ENCODE results near the gene CERT1.

The CERT1 gene

GRCh38 chr5:75387806-75388205, 123.6 kb downstream of the CERT1 start:
- DNase-seq, result no peak

GRCh38 chr5:75384218-75384617, 127.2 kb downstream of the CERT1 start:
- DNase-seq, result no peak

DNA sequence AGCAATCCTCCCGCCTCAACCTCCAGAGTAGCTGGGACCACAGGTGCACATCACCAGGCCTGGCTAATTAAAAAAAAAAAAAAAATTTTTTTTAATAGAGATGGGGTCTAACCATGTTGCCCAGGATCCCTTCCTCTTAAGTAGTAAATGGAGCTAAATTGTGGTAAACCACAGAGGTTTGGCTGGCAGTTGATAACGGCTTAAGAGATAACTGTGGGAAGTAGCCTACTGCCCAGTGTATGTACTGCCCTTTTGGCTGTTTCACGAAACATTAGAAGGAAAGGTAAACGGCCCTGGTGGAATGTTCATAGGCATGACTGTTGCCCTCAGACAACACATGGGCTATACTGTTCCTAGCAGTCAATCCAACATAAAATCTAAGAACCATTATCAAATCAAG, 130.0 kb downstream of the CERT1 start:
- no peak for DNase-seq

GRCh38 chr5:75380099-75380498, 131.3 kb downstream of the CERT1 start:
- DNase-seq, result no peak

DNA sequence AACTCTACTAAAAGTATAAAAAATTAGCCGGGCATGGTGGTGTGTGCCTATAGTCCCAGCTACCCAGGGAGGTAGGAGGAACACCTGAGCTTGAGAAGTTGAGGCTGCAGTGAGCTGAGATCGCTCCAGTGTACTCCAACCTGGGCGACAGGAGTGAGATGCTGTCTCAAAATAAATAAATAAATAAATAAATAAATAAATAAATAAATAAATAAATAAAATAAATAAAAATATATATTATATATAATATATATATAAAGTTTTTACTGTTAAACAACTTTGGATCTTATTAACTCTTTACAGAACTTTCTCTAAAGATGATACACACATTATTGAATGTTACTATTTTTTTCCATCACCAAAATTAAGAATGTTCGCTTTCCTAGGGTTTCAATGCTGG, 136.0 kb downstream of the CERT1 start:
- DNase-seq, result no peak

GRCh38 chr5:75374394-75374814, 137.0 kb downstream of the CERT1 start:
- DNase-seq, result no peak

GRCh38 chr5:75373862-75374261, 137.6 kb downstream of the CERT1 start:
- no peak for DNase-seq

DNA sequence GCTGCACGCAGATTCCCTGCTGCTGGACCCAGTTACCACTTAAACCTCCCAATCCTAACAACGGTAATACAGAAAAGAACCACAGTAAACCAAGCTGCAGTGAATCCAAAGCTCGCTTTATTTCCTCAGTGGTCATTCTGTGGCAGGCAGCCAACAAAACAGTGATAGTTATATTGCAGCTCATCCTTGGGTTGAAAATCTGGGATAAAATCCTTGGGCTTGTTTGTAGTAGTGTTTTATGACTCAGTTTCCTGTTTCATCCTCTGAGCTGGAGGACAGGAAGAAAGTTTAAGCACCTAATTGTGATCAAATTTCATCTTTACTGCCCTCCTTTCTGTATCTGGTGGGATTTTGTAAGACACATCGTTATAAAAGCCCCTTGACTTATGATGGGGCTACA, 143.0 kb downstream of the CERT1 start:
- no peak for DNase-seq

DNA sequence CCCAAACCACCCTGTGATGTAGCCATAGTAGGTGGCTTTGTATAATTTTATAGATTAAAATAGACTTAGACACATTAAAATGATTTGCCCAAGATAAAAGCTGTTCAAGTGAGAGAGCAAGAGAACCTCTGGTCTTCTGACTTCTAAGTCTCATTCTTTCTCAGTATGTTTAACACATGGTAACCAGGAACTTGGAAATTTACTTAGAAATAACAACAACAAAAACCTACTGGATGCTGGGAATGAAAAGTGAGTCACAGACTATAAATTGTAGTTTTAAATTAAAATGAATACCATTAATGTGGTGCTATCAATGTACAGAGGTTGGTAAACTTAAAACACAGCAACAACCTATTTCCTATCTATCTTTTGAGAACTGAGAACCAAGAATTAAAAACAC, 144.0 kb downstream of the CERT1 start:
- no peak for DNase-seq

GRCh38 chr5:75366787-75367186, 144.6 kb downstream of the CERT1 start:
- DNase-seq, result no peak

GRCh38 chr5:75365740-75366139, 145.7 kb downstream of the CERT1 start:
- DNase-seq, result no peak

DNA sequence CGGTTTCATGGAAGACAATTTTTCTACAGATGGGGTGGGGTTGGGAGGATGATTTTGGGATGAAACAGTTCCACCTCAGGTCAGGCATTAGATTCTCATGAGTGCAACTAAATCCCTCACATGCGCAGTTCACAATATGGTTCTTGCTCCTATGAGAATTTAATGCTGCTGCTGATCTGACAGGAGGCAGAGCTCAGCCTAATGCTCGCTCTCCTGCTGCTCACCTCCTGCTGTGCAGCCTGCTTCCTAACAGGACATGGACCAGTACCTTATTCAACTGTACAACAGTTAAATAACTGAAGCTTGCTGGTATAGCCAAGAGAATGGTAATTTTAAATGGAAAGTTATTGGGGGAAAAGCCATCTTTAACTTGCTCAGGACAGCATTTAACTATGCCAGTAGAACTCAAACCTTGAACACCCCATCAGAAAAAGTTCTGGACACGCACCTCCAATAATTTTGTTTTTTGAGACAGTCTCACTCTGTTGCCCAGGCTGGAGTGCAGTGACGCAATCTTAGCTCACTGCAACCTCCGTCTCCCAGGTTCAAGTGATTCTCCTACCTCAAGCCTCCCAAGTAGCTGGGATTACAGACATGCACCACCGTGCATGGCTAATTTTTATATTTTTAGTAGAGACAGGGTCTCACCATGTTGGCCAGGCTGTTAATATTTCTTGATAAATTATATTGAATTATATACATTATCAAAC, 146.7 kb downstream of the CERT1 start:
- no peak for DNase-seq

GRCh38 chr5:75363726-75364495, 147.5 kb downstream of the CERT1 start:
- DNase-seq, result no peak

DNA sequence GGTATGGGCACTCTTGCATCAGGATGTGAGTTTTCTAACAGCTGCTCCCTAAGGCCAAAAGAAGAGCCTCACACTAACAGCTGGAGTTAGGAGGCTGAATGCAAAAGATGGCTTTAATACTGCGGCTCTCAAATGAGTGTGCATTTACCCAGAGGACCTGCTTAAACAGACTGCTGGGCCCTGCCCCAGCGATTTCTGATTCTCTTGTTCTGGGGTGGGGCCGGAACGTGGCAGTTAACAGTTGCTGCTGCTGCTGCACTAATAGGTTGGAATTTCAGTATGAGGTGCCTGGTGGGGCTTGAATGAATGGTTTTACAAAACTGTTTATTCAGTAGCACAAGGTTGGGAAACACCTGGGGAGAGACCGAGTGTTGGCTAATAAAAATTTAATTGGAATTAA, 148.3 kb downstream of the CERT1 start:
- DNase-seq, result no peak

- DNase-seq, result no peak
Measured at GRCh38 chr5:75362474-75362975, 148.9 kb downstream of the CERT1 start.

DNA sequence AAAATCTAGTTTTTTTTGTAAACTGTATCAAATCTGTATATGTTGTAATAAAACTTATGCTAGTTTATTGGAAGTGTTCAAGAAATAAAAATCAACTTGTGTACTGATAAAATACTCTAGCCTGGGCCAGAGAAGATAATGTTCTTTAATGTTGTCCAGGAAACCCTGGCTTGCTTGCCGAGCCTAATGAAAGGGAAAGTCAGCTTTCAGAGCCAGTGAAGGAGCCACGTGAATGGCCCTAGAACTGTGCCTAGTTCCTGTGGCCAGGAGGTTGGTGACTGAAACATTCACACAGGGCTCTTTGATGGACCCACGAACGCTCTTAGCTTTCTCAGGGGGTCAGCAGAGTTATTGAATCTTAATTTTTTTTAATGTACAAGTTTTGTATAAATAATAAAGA, 150.1 kb downstream of the CERT1 start:
- DNase-seq, result no peak

DNA sequence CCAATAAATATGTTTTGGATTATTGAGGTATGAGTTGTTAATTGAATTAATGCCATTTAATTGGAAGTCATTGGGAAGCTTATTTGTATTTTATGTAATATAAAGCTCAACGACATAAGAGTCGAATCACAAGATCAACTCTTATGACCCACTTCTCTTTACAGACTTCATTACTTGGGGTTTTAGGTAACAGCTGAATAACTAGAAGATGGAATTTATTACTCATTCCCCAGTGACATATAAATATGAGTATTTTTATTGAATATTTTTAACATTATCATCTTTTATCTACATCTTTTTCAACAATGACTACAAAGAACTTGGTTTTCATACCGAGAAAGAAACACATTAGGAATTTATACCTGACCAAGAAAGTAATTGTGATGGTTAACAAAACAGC, 153.3 kb downstream of the CERT1 start:
- no peak for DNase-seq

- DNase-seq, result no peak
Measured at GRCh38 chr5:75356719-75357118, 154.7 kb downstream of the CERT1 start.

DNA sequence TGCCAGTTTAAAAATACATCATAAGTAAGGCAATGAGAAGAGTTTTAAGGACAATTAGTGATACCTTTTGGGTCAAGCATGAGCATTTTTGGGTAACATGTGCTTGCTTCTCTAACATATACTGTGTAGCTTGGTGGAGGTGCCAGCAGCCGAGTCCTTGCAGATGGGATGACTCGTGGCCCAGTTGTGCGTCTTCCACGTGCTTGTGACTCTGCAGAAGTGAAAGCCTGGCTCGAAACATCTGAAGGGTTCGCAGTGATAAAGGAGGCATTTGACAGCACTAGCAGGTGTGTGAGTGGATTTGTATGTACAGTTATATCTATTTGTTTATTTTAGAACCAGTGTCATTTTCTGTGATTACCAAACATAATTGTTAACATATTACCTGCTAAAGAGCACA, 156.2 kb downstream of the CERT1 start:
- DNase-seq, result no peak

DNA sequence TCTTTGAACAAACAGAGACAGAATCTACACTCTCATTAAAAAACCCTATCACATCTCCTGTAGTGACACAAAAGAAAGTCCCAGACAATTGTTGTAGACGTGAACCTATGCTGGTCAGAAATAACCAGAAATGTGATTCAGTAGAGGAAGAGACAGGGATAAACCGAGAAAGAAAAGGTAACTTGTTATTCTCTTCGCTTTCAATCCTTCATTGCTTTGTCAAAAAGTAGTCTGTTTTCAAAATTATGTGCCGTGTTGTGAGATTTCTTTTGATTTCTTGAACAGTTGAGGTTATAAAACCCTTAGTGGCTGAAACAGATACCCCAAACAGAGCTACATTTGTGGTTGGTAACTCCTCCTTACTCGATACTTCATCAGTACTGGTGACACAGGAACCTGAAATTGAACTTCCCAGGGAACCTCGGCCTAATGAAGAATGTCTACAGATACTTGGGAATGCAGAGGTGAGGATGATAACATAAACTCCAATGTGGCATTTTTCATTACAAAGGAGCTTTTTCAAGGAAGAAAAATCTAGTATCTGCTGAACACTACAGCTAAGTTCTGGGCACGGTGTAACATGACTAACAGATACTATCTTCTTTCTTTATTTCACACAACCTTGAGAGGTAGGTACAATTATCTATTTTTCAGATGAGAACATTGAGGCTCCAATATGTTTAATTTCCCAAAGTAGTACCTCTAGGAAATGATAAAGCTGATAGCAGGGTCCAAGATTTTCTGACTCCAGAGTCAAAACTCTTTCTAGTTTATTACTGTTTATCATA, 160.1 kb downstream of the CERT1 start:
- no peak for DNase-seq

DNA sequence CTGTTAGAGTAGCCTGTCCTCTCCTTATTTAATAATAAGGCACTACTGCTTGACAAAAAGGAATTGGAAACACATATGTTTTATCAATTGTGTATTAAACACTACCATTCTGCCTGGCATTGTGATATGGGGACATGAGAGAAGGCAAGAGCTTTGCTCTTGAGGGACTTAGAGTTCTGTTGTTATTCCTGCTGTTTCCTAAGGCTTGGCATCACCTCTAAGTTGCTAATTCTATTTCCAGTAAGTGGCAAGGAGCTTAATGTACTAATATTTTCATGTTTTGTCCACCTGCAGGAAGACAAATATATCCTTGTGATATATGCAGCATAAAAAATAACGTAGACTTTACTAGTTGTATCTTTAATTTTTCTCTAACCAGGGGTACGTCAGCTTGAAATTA, 161.8 kb downstream of the CERT1 start:
- DNase-seq, result no peak

DNA sequence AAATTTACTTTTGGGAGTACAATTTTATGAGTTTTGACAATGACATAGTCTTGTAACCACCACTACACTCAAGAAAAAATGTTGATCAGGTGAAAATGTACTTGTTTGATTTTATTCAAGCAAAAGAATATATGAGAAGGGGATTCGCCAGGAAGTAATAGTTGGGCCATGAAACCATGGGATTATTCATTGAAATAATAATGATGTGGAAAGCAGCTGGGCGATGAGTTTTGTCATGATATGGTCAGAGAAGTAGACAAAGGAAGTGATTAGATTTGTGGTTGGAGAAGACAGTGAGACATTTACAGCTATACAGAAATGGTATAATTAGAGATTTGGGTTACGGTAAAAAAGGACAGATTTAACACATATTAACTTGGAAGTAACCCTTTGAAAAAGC, 163.2 kb downstream of the CERT1 start:
- no peak for DNase-seq

DNA sequence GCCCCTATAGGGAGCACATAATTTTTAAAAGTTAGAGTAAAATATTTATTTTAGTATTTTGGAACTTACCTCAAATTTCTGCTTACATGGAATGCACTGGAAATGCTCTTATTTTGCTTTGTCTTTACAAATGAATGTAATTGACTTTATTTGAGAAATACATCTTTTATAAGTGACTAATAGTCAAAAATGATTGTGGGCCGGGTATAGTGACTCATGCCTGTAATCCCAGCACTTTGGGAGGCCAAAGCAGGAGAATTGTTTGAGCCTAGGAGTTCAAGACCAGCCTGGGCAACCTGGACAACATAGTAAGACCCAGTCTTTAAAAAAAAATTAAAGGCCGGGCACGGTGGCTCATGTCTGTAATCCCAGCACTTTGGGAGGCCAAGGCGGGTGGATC, 168.6 kb downstream of the CERT1 start:
- DNase-seq, result no peak

DNA sequence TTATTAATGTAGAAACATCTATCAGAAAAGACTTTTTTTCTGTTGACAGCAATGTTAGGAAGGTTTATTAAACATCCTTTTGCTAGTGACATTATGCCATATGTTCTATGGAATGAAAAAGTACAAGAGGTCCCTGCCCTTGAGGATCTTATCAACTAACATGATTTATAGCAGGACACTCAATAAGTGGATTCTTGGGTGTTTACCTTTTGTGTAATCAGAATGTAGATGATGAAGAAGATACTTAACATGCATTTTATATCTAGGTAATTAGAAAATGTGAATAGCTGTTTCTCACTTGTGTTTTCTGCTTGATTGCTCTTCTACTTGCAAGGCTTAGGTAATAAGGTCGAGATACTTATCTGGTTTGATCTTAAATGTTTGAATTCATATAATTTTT, 169.5 kb downstream of the CERT1 start:
- no peak for DNase-seq
